Lung (tissue), 12 donors: ENCODE data around the gene NIPSNAP2. TPM values are rescaled to one million over a fixed set of nuclear protein-coding genes. Genes with fewer than 3 reads are reported as not detected.
"Not testable (repeated sequence)": the region's sequence is repeated elsewhere in the genome, so short reads cannot be mapped to it uniquely, and the experiment has no call there.

Experiments
- ATAC-seq: fragments of 200-7000 bp; cut with Tn5 transposase; one replicate; pipeline ENCODE4 v1.9.1; 2020; ENCODE audit warnings: moderate number of reproducible peaks; ENCODE audit not compliant: insufficient read depth, low FRiP score
- DNase-seq, 3 donors: peaks; one replicate each; pipeline ENCODE4 v3.0.0-alpha.2; 2013 to 2017
- H3K27ac ChIP-seq, 2 donors: one replicate each; pipeline ENCODE4 v1.5.1; 2013; ENCODE audit warnings: mild to moderate bottlenecking in 2 of 2, moderate library complexity in 2 of 2, control low read depth in 1 of 2, inconsistent platforms in 1 of 2, low read depth in 1 of 2, low read length in 1 of 2
- H3K27me3 ChIP-seq, 3 donors: one replicate each; pipeline ENCODE4 v1.5.1; 2013; ENCODE audit warnings: low read length in 2 of 3; ENCODE audit not compliant: control insufficient read depth in 3 of 3, insufficient read depth in 3 of 3
- H3K36me3 ChIP-seq, 4 donors: one replicate each; pipeline ENCODE4 v1.5.1; 2013; ENCODE audit warnings: low read length in 4 of 4, mild to moderate bottlenecking in 1 of 4, moderate library complexity in 1 of 4; ENCODE audit not compliant: control insufficient read depth in 4 of 4, insufficient read depth in 4 of 4
- H3K4me1 ChIP-seq, 5 donors: one replicate each; pipeline ENCODE4 v1.5.1; 2013; ENCODE audit warnings: low read length in 5 of 5, mild to moderate bottlenecking in 2 of 5, moderate library complexity in 1 of 5; ENCODE audit not compliant: control insufficient read depth in 5 of 5, insufficient read depth in 5 of 5
- H3K4me3 ChIP-seq: one replicate; pipeline ENCODE4 v1.5.1; 2013; ENCODE audit warnings: mild to moderate bottlenecking, control low read depth, moderate library complexity
- H3K9ac ChIP-seq, 2 donors: one replicate each; pipeline ENCODE4 v1.5.1; 2013; ENCODE audit warnings: low read length in 2 of 2, control low read depth in 1 of 2; ENCODE audit not compliant: insufficient read depth in 1 of 2
- H3K9me3 ChIP-seq, 4 donors: one replicate each; pipeline ENCODE4 v1.5.1; 2013; ENCODE audit warnings: low read length in 3 of 4, mild to moderate bottlenecking in 1 of 4, moderate library complexity in 1 of 4; ENCODE audit not compliant: control insufficient read depth in 4 of 4, insufficient read depth in 3 of 4
- CTCF ChIP-seq: IDR thresholded peaks from 2 replicates; pipeline ENCODE4 v1.5.1; 2012; ENCODE audit warnings: mild to moderate bottlenecking; ENCODE audit errors: control extremely low read depth, extremely low read depth
- WGBS, 2 donors: extraction: QIAGEN DNeasy Blood & Tissue Kit; methylation state at CpG; one replicate each; pipeline ENCODE4 v1.1.7; 2013; 5-methylcytosine and 5-hydroxymethylcytosine counted together
- polyA plus RNA-seq, 2 donors: library from polyadenylated mRNA; stranded (reverse); fragments of 200-250 nt; gene quantifications; one replicate each; pipeline ENCODE4 v1.2.1, GENCODE V29; 2013
- total RNA-seq, 2 donors: library from RNA; depleted of rRNA in 1 of 2; stranded (reverse); fragments of >200 nt in 1 of 2; gene quantifications; one replicate each; pipeline ENCODE4 v1.2.1, GENCODE V29; 2014 to 2021
- donor health status: control.
- donor health status: control.
- donor health status: Bipolar disorder and iron deficiency.
- donor health status: healthy.
- donor health status: DM: yes; HTN: yes; CAD: no.

Gene NIPSNAP2
- total and polyA plus RNA-seq, 4 donors: 37.2 to 65.2 (median 51.1) TPM

- ATAC-seq (no peak), DNase-seq (no peak)
- no peak overlapping the region for H3K4me3 ChIP-seq
- peaks cover 0 to 4% (median under 1%) of the 10 kb centered on the region in 4 donors for H3K36me3 ChIP-seq
- no peak overlapping the region for H3K9ac ChIP-seq
- H3K27ac ChIP-seq: no peak overlapping the region
- no peak for TF ChIP-seq CTCF
- 85 to 93% methylated on average over 4 of the region's 4 CpGs for WGBS, 2 donors
- H3K4me1 ChIP-seq: peaks cover 0 to 4% (median 0%) of the 10 kb centered on the region in 5 donors
- no peaks in the 10 kb centered on the region for H3K9me3 ChIP-seq
- H3K27me3 ChIP-seq: no peaks in the 10 kb centered on the region
These were observed 39.4 kb downstream of the NIPSNAP2 start for GRCh38 chr7:56003749-56004148.

GRCh38 chr7:56007167-56007652 is 42.8 kb downstream of the NIPSNAP2 start:
- 87 to 88% methylated on average over 4 of the region's 4 CpGs for whole genome bisulfite sequencing, 2 donors
- Histone ChIP-seq H3K4me1 (peaks cover 0 to 4% (median 0%) of the 10 kb centered on the region in 5 donors), H3K36me3 (no peaks in the 10 kb centered on the region), H3K27ac (no peak overlapping the region), H3K4me3 (no peak overlapping the region), H3K27me3 (no peaks in the 10 kb centered on the region), H3K9ac (no peak overlapping the region), H3K9me3 (no peaks in the 10 kb centered on the region)
- ATAC-seq (no peak), DNase-seq (peak in 2 of 3 donors; percentile 14 to 17)
- no peak for TF ChIP-seq CTCF

DNA sequence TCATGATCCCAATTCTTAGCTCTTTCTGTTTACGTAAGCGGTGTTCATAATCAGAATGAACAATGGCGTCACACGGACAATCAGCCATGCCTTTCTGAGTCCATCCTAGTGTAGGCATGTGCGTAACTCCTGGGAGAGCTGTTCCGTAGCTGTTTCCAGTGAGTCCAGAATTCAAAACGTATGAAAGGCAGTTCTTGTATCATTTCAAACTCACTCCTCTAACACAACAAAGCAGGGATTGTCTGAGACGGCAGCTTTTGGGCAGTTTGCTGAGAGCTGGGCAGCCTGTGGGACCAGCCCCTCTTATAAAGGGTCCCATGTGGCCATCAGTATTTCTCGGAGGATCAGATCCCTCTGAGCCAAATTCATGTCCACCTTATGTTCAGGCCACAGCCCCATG is 43.5 kb downstream of the NIPSNAP2 start:
- no peaks in the 10 kb centered on the region for H3K36me3 ChIP-seq
- no peak overlapping the region for H3K9ac ChIP-seq
- no peak for DNase-seq
- H3K9me3 ChIP-seq: no peaks in the 10 kb centered on the region
- TF ChIP-seq CTCF: no peak
- no peaks in the 10 kb centered on the region for H3K27me3 ChIP-seq
- no peak for ATAC-seq
- H3K4me3 ChIP-seq: no peak overlapping the region
- 86 to 92% methylated on average over 9 of the region's 9 CpGs for WGBS, 2 donors
- peaks cover 0 to 4% (median 0%) of the 10 kb centered on the region in 5 donors for H3K4me1 ChIP-seq
- no peak overlapping the region for H3K27ac ChIP-seq

GRCh38 chr7:56009695-56010094 is 45.3 kb downstream of the NIPSNAP2 start:
- H3K9ac ChIP-seq: no peak overlapping the region
- DNase-seq (peak; percentile 16 to 48 (median 18)), ATAC-seq (no peak)
- TF ChIP-seq CTCF: no peak
- WGBS, 2 donors: 76 to 80% methylated on average over 7 of the region's 7 CpGs
- H3K4me3 ChIP-seq: no peak overlapping the region
- no peak overlapping the region for H3K27ac ChIP-seq
- H3K9me3 ChIP-seq: no peaks in the 10 kb centered on the region
- peaks cover 0 to 4% (median 0%) of the 10 kb centered on the region in 5 donors for H3K4me1 ChIP-seq
- H3K27me3 ChIP-seq: no peaks in the 10 kb centered on the region
- H3K36me3 ChIP-seq: peaks cover 0 to 4% (median 1%) of the 10 kb centered on the region in 4 donors

DNA sequence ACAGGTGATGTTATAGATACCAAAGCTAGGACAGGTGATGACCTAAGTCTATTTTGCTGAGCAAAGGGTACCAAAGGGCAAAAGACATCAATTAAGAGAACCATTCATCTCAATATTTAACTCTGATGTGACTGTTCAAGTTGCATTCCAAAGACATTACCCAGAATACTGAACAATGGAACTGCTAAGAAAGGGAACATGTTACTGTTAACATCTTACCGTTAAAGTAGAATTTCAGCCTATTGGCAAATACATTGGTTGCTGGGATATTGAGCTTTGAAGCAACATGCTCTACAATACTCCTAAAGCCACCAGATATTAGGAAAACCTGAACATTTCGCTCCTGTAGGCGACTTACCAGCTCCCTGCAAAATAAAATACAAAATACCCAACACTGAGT is 52.6 kb downstream of the NIPSNAP2 start:
- 94 to 98% methylated on average over 3 of the region's 3 CpGs for WGBS, 2 donors
- H3K9ac ChIP-seq, H3K4me3 ChIP-seq, H3K27ac ChIP-seq, DNase-seq, H3K4me1 ChIP-seq, H3K27me3 ChIP-seq, H3K9me3 ChIP-seq, ATAC-seq, H3K36me3 ChIP-seq: not testable (repeated sequence)
